GM10847 (cell line): ENCODE results near the gene SLC46A3.

Experiments
- POLR2A ChIP-seq: IDR thresholded peaks from 2 replicates; pipeline ENCODE4 v1.6.1; 2011; ENCODE audit not compliant: insufficient read length; ENCODE audit errors: extremely low read depth

The SLC46A3 gene

DNA sequence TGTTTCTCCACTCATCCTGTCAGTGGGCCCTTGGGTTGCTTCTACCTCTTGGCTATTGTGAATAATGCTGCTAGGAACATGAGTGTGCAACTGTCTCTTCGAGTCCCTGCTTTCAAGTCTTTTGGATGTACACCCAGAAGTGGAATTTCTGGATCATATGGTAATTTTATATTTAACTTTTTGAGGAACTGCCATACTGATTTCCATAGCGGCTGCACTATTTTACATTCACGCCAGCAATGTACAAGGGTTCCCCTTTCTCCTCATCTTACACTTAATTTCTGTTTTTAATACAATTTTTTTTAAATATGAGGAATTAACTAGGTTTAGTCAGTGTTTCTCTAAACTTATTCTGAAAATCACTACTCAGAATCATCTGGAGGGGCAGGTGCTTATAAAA lies 24.2 kb upstream of the SLC46A3 start:
- TF ChIP-seq POLR2A, result no peak

- TF ChIP-seq POLR2A, result no peak
Observed at GRCh38 chr13:28741084-28741491, 22.3 kb upstream of the SLC46A3 start.

DNA sequence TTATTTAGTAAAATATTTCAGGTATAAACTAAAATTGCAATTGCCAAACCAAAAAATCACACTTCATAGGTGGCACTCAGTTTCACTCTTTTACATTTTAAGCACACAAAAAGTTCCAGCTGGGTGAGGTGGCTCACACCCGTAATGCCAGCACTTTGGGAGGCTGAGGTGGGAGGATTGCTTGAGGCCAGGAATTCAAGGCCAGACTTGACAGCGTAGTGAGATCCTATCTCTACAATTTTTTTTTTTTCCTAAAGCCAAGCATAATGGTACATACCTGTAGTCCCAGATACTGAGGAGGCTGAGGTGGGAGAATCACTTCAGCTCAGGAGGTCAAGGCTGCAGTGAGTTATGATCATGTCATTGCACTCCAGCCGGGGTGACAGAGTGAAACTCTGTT lies 20.6 kb upstream of the SLC46A3 start:
- TF ChIP-seq POLR2A, result no peak

- no peak for TF ChIP-seq POLR2A
Observed at GRCh38 chr13:28735481-28736029, 16.8 kb upstream of the SLC46A3 start.

GRCh38 chr13:28734906-28735305 lies 16.1 kb upstream of the SLC46A3 start:
- TF ChIP-seq POLR2A, result no peak

GRCh38 chr13:28730762-28731161 lies 12.0 kb upstream of the SLC46A3 start:
- TF ChIP-seq POLR2A, result no peak

- no peak for TF ChIP-seq POLR2A
Observed at GRCh38 chr13:28729541-28729940, 10.8 kb upstream of the SLC46A3 start.

- no peak for TF ChIP-seq POLR2A
Observed at GRCh38 chr13:28728642-28729041, 9.9 kb upstream of the SLC46A3 start.

DNA sequence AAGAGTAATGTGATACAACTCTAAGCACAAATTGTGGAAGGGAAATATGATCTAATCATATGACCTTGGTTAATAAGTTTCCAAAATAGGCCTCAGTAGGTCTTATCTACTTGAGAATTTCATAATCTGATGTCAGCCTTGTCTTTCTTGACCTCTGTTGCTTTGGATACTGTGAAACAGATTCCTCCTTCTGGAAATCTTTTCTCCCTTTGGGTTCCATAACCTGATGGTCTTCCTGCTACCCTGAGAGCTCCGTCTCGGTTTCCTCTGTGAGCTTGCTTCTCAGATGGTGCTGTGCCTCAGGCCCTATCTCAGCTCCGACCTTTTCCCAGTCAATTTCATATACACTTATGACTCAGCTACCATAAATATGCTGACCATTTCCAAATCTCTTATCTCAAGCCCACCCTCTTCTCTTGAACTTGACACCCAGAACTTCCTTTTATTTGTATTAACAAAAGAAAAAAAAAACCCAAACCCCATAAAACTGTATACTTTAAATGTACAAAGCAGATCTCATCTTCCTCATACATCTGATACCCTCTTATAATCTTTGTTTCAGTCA lies 6.4 kb upstream of the SLC46A3 start:
- TF ChIP-seq POLR2A, result no peak

DNA sequence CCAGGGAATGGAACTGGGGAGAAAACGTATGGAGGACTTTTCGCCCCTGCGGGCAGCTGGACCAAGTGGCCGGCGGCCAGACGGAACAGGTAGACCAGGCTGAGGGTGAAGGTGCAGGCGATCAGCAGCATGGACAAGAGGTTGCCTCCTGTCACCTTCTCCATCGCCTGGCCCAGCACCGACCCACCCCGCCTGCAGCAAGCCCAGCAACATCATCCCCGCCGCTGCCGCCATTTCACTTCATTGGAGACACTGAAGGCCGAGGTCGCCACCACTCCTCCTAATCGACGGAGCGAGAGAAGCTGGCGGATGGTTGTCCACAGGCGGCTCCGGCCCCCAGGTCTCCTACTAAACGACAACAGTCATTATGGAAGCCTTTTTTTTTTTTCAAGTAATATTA lies 5.0 kb upstream of the SLC46A3 start:
- TF ChIP-seq POLR2A, result no peak

GRCh38 chr13:28719227-28720055 lies 671 bp upstream of the SLC46A3 start:
- no peak for TF ChIP-seq POLR2A

- no peak for TF ChIP-seq POLR2A
Observed at GRCh38 chr13:28718196-28718542, 601 bp downstream of the SLC46A3 start.

DNA sequence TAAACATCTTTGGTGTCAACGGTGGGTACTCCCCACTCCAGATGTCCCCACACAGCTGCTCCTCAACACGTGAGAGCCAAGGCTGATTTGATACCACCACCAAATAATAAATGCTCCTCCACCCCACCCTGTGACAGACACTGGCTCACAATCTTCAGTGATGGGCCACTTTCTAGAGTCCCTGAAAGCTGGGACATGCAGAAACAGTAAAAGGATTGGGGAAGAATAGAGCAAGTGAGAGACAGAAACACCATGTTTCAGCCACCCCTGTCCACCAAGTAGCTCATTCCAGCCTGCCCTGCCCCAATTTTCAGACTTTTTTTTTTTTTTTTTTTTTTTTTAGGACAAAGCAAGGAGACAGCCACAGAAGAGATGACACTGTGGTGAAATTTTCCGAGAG lies 1.6 kb downstream of the SLC46A3 start:
- no peak for TF ChIP-seq POLR2A

DNA sequence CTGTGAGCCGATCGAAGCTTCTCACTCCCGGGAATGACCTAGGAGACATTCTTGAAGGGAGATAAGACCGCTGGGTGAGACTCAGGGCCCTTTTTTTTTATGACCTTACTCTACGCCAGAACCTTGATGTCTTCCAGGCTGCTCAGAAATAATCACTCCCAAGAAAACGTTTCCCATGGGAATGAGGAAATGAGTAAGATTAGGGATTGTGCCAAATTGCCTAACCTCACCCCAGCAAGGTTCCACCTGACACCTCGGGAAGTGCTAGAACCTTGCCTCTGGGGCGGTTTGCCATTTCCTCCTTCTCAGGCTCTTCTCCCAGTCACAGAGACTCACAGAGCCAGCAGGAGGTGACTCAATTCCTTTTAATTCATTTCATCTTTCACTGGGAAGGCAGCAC lies 2.3 kb downstream of the SLC46A3 start:
- TF ChIP-seq POLR2A, result no peak

GRCh38 chr13:28714651-28715050 lies 4.1 kb downstream of the SLC46A3 start:
- no peak for TF ChIP-seq POLR2A

DNA sequence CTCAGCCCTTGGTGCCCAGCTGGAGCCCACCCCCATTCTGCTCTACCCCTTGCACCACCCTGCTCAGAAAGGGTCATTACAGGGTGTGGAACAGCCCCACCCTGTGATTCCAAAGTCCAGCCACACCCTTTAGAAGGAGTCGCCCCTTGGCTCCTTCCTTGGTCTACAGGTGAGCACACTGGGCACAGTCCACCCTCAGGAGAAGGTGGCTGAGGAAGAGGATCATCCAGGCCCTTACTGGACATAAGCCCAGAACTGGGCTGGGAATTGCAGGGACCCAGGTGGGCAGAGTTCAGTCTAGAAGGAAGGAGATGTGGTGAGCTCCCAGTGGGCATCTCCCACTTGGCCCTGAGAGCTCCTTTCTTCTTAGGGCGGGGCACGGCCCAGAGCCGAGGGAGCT lies 8.6 kb downstream of the SLC46A3 start:
- no peak for TF ChIP-seq POLR2A
